ENCODE data around the gene PRMT1.

GRCh38 chr19:49718991-49719390 is 41.9 kb downstream of the PRMT1 start:
- no peak for TF ChIP-seq CTCF (IDR thresholded peaks at IDR 0.05; ENCODE audit: low read depth, low read length, missing input control)
- TF ChIP-seq FOXA1 (IDR thresholded peaks at IDR 0.05): no peak
- TF ChIP-seq ATF3 (IDR thresholded peaks at IDR 0.05): no peak
- no peak for TF ChIP-seq HNF4G (IDR thresholded peaks at IDR 0.05)
- TF ChIP-seq GABPA (IDR thresholded peaks at IDR 0.05 in 1 of 2, conservative IDR thresholded peaks at IDR 0.05 in 1 of 2): no peak
- TF ChIP-seq RAD21 (IDR thresholded peaks at IDR 0.05): no peak
- TF ChIP-seq SP1 (IDR thresholded peaks at IDR 0.05): no peak
- TF ChIP-seq ZBTB33 (IDR thresholded peaks at IDR 0.05): no peak
- no peak for TF ChIP-seq MAX (IDR thresholded peaks at IDR 0.05)
- TF ChIP-seq REST (IDR thresholded peaks at IDR 0.05): no peak
- no peak for TF ChIP-seq TAF1 (conservative IDR thresholded peaks at IDR 0.05)

Data from liver (tissue), 3 donors.